Activated naive CD4-positive, alpha-beta T cell treated with anti-CD3 and anti-CD28 coated beads, Interleukin-2, amount 10 ng/mL, durations not matched to agents 7 days and 5 days (primary cell): ENCODE results near the gene SNAP25.

Experiments
- CTCF ChIA-PET: fragments of 350-600 bp; sonication (Branson Sonifier 250); formaldehyde crosslinking; loops from one replicate; lab custom pipeline; 2021; ENCODE audit warnings: antibody characterized with exemption; lab: Charles Lee
- DNase-seq: peaks from one replicate; pipeline ENCODE4 v3.0.0-alpha.2; 2020
- H3K27ac Mint-ChIP-seq: one replicate; pipeline ENCODE4 v1.8.0; 2021; ENCODE audit warnings: mild to moderate bottlenecking, moderate library complexity, mixed read lengths
- H3K27me3 Mint-ChIP-seq: one replicate; pipeline ENCODE4 v1.8.0; 2021; ENCODE audit warnings: mild to moderate bottlenecking, mixed read lengths
- H3K36me3 Mint-ChIP-seq: one replicate; pipeline ENCODE4 v1.8.0; 2021; ENCODE audit warnings: mixed read lengths
- H3K4me1 Mint-ChIP-seq: one replicate; pipeline ENCODE4 v1.8.0; 2021; ENCODE audit warnings: mixed read lengths
- H3K4me3 Mint-ChIP-seq: one replicate; pipeline ENCODE4 v1.8.0; 2021; ENCODE audit warnings: mild to moderate bottlenecking, moderate library complexity, mixed read lengths
- H3K9me3 Mint-ChIP-seq: one replicate; pipeline ENCODE4 v1.8.0; 2021; ENCODE audit warnings: mixed read lengths

Gene SNAP25

GRCh38 chr20:10231290-10231689 is 12.7 kb downstream of the SNAP25 start:
- H3K27ac Mint-ChIP-seq: no peak overlapping the region
- no peaks in the 10 kb centered on the region for H3K9me3 Mint-ChIP-seq
- no peaks in the 10 kb centered on the region for H3K27me3 Mint-ChIP-seq
- no peaks in the 10 kb centered on the region for H3K4me1 Mint-ChIP-seq
- H3K4me3 Mint-ChIP-seq: no peak overlapping the region
- no peak for DNase-seq
- CTCF ChIA-PET: no interaction called here
- no peaks in the 10 kb centered on the region for H3K36me3 Mint-ChIP-seq

- H3K9me3 Mint-ChIP-seq: no peaks in the 10 kb centered on the region
- no peaks in the 10 kb centered on the region for H3K27me3 Mint-ChIP-seq
- no peaks in the 10 kb centered on the region for H3K4me1 Mint-ChIP-seq
- no peak overlapping the region for H3K4me3 Mint-ChIP-seq
- no peak for DNase-seq
- CTCF ChIA-PET: no interaction called here
- no peak overlapping the region for H3K27ac Mint-ChIP-seq
- H3K36me3 Mint-ChIP-seq: no peaks in the 10 kb centered on the region
These were observed 18.2 kb downstream of the SNAP25 start for GRCh38 chr20:10236540-10237533.

GRCh38 chr20:10239954-10240353 is 21.3 kb downstream of the SNAP25 start:
- CTCF ChIA-PET: no interaction called here
- no peak for DNase-seq
- Mint-ChIP-seq H3K9me3 (no peaks in the 10 kb centered on the region), H3K4me1 (no peaks in the 10 kb centered on the region), H3K27me3 (no peaks in the 10 kb centered on the region), H3K4me3 (no peak overlapping the region), H3K27ac (no peak overlapping the region), H3K36me3 (no peaks in the 10 kb centered on the region)

- DNase-seq: no peak
- Mint-ChIP-seq H3K4me3 (no peak overlapping the region), H3K9me3 (no peaks in the 10 kb centered on the region), H3K4me1 (no peaks in the 10 kb centered on the region), H3K36me3 (no peaks in the 10 kb centered on the region), H3K27me3 (no peaks in the 10 kb centered on the region), H3K27ac (no peak overlapping the region)
- CTCF ChIA-PET: no interaction called here
These were observed 22.0 kb downstream of the SNAP25 start for GRCh38 chr20:10240655-10241054.

- H3K4me1 Mint-ChIP-seq: no peaks in the 10 kb centered on the region
- H3K27me3 Mint-ChIP-seq: no peaks in the 10 kb centered on the region
- H3K9me3 Mint-ChIP-seq: no peaks in the 10 kb centered on the region
- no peak overlapping the region for H3K27ac Mint-ChIP-seq
- DNase-seq: no peak
- CTCF ChIA-PET: no interaction called here
- H3K4me3 Mint-ChIP-seq: no peak overlapping the region
- H3K36me3 Mint-ChIP-seq: no peaks in the 10 kb centered on the region
These were observed 23.5 kb downstream of the SNAP25 start for GRCh38 chr20:10242166-10242565.

- Mint-ChIP-seq H3K9me3 (no peaks in the 10 kb centered on the region), H3K4me3 (no peak overlapping the region), H3K36me3 (no peaks in the 10 kb centered on the region), H3K4me1 (no peaks in the 10 kb centered on the region), H3K27ac (no peak overlapping the region), H3K27me3 (no peaks in the 10 kb centered on the region)
- no peak for DNase-seq
- CTCF ChIA-PET: no interaction called here
These were observed 28.8 kb downstream of the SNAP25 start for GRCh38 chr20:10247440-10247839.

GRCh38 chr20:10249048-10249770 is 30.6 kb downstream of the SNAP25 start:
- no peaks in the 10 kb centered on the region for H3K36me3 Mint-ChIP-seq
- H3K27me3 Mint-ChIP-seq: no peaks in the 10 kb centered on the region
- CTCF ChIA-PET: no interaction called here
- H3K27ac Mint-ChIP-seq: no peak overlapping the region
- DNase-seq: no peak
- no peaks in the 10 kb centered on the region for H3K4me1 Mint-ChIP-seq
- no peak overlapping the region for H3K4me3 Mint-ChIP-seq
- no peaks in the 10 kb centered on the region for H3K9me3 Mint-ChIP-seq

- no peaks in the 10 kb centered on the region for H3K4me1 Mint-ChIP-seq
- H3K27me3 Mint-ChIP-seq: peaks cover 4% of the 10 kb centered on the region
- H3K4me3 Mint-ChIP-seq: no peak overlapping the region
- H3K27ac Mint-ChIP-seq: no peak overlapping the region
- DNase-seq: no peak
- CTCF ChIA-PET: no interaction called here
- no peaks in the 10 kb centered on the region for H3K36me3 Mint-ChIP-seq
- H3K9me3 Mint-ChIP-seq: no peaks in the 10 kb centered on the region
These were observed 31.2 kb downstream of the SNAP25 start for GRCh38 chr20:10249822-10250221.

- H3K9me3 Mint-ChIP-seq: no peaks in the 10 kb centered on the region
- H3K4me3 Mint-ChIP-seq: no peak overlapping the region
- peaks cover 4% of the 10 kb centered on the region for H3K27me3 Mint-ChIP-seq
- H3K27ac Mint-ChIP-seq: no peak overlapping the region
- CTCF ChIA-PET: no interaction called here
- DNase-seq: no peak
- no peaks in the 10 kb centered on the region for H3K4me1 Mint-ChIP-seq
- H3K36me3 Mint-ChIP-seq: no peaks in the 10 kb centered on the region
These were observed 32.3 kb downstream of the SNAP25 start for GRCh38 chr20:10250902-10251301.

- H3K4me1 Mint-ChIP-seq: no peaks in the 10 kb centered on the region
- peaks cover 4% of the 10 kb centered on the region for H3K27me3 Mint-ChIP-seq
- H3K36me3 Mint-ChIP-seq: no peaks in the 10 kb centered on the region
- no peak for DNase-seq
- CTCF ChIA-PET: no interaction called here
- no peak overlapping the region for H3K27ac Mint-ChIP-seq
- no peaks in the 10 kb centered on the region for H3K9me3 Mint-ChIP-seq
- no peak overlapping the region for H3K4me3 Mint-ChIP-seq
These were observed 35.1 kb downstream of the SNAP25 start for GRCh38 chr20:10253780-10254179.

GRCh38 chr20:10255846-10256245 is 37.2 kb downstream of the SNAP25 start:
- Mint-ChIP-seq H3K27me3 (peaks cover 4% of the 10 kb centered on the region), H3K27ac (no peak overlapping the region), H3K4me1 (no peaks in the 10 kb centered on the region), H3K9me3 (no peaks in the 10 kb centered on the region), H3K36me3 (no peaks in the 10 kb centered on the region), H3K4me3 (no peak overlapping the region)
- DNase-seq: no peak
- CTCF ChIA-PET: no interaction called here

- Mint-ChIP-seq H3K4me3 (no peak overlapping the region), H3K4me1 (no peaks in the 10 kb centered on the region), H3K9me3 (no peaks in the 10 kb centered on the region)
These were observed 40.5 kb downstream of the SNAP25 start for GRCh38 chr20:10259166-10259565.

GRCh38 chr20:10260316-10260715 is 41.7 kb downstream of the SNAP25 start:
- no peak for DNase-seq
- no peaks in the 10 kb centered on the region for H3K36me3 Mint-ChIP-seq
- no peak overlapping the region for H3K27ac Mint-ChIP-seq
- H3K4me3 Mint-ChIP-seq: no peak overlapping the region
- H3K9me3 Mint-ChIP-seq: no peaks in the 10 kb centered on the region
- CTCF ChIA-PET: no interaction called here
- H3K27me3 Mint-ChIP-seq: no peaks in the 10 kb centered on the region
- no peaks in the 10 kb centered on the region for H3K4me1 Mint-ChIP-seq

More at GRCh38 chr20:10259166-10259565, 40.5 kb downstream of the SNAP25 start:
- DNase-seq: no peak
- peaks cover 4% of the 10 kb centered on the region for H3K27me3 Mint-ChIP-seq
- CTCF ChIA-PET: no interaction called here
- no peak overlapping the region for H3K27ac Mint-ChIP-seq
- H3K36me3 Mint-ChIP-seq: no peaks in the 10 kb centered on the region

- H3K9me3 Mint-ChIP-seq: no peaks in the 10 kb centered on the region
- no peaks in the 10 kb centered on the region for H3K4me1 Mint-ChIP-seq
These were observed 43.1 kb downstream of the SNAP25 start for GRCh38 chr20:10261702-10262101.

More at GRCh38 chr20:10261702-10262101, 43.1 kb downstream of the SNAP25 start:
- CTCF ChIA-PET: no interaction called here
- no peak overlapping the region for H3K27ac Mint-ChIP-seq
- no peak overlapping the region for H3K4me3 Mint-ChIP-seq
- H3K36me3 Mint-ChIP-seq: no peaks in the 10 kb centered on the region
- H3K27me3 Mint-ChIP-seq: no peaks in the 10 kb centered on the region
- DNase-seq: no peak
